GM23338 (cell line): ENCODE results near the gene MINPP1. TPM values are rescaled to one million over a fixed set of nuclear protein-coding genes. Genes with fewer than 3 reads are reported as not detected.

ENCODE experiments used
- ATAC-seq: fragments of 200-7000 bp; cut with Tn5 transposase; 3 replicates; pipeline ENCODE4 v1.9.1; 2020
- DNase-seq: peaks from one replicate; pipeline ENCODE4 v3.0.0-alpha.2; 2015; ENCODE audit warnings: low spot score
- H2AFZ ChIP-seq: fragments of 200-600 bp; sonication (generic); 2 replicates; pipeline ENCODE4 v1.8.0; 2016; ENCODE audit warnings: antibody characterized with exemption, mild to moderate bottlenecking, moderate library complexity
- H3F3A ChIP-seq: fragments of 200-600 bp; sonication (generic); replicated peaks from 2 replicates; pipeline ENCODE4 v1.8.0; 2017; ENCODE audit warnings: antibody characterized with exemption, mixed run types, low read depth
- H3K27ac ChIP-seq: fragments of 200-600 bp; sonication (generic); 2 replicates; pipeline ENCODE4 v1.6.1; 2016; ENCODE audit warnings: low read depth
- H3K27me3 ChIP-seq: fragments of 200-600 bp; sonication (generic); 2 replicates; pipeline ENCODE4 v1.8.0; 2016; ENCODE audit warnings: mild to moderate bottlenecking, mixed run types, moderate library complexity; ENCODE audit not compliant: insufficient read depth
- H3K36me3 ChIP-seq: fragments of 200-600 bp; sonication (generic); 2 replicates; pipeline ENCODE4 v1.8.0; 2016; ENCODE audit warnings: mild to moderate bottlenecking; ENCODE audit not compliant: insufficient read depth
- H3K4me1 ChIP-seq: fragments of 200-600 bp; sonication (generic); 2 replicates; pipeline ENCODE4 v1.8.0; 2016; ENCODE audit warnings: mild to moderate bottlenecking, moderate library complexity; ENCODE audit not compliant: insufficient read depth
- H3K4me2 ChIP-seq: fragments of 200-600 bp; sonication (generic); 2 replicates; pipeline ENCODE4 v1.7.1; 2017; ENCODE audit warnings: mixed run types
- H3K4me3 ChIP-seq: fragments of 200-600 bp; sonication (generic); 2 replicates; pipeline ENCODE4 v1.6.1; 2016; ENCODE audit warnings: mixed run types
- H3K79me2 ChIP-seq: fragments of 200-600 bp; sonication (generic); replicated peaks from 2 replicates; pipeline ENCODE4 v1.8.0; 2017; ENCODE audit warnings: mild to moderate bottlenecking; ENCODE audit not compliant: insufficient read depth
- H3K9me2 ChIP-seq: fragments of 200-600 bp; sonication (generic); 2 replicates; pipeline ENCODE4 v1.8.0; 2017; ENCODE audit not compliant: insufficient read depth
- H4K20me1 ChIP-seq: fragments of 200-600 bp; sonication (generic); replicated peaks from 2 replicates; pipeline ENCODE4 v1.8.0; 2017; ENCODE audit warnings: mild to moderate bottlenecking; ENCODE audit not compliant: insufficient read depth
- H3K27ac Mint-ChIP-seq: 2 replicates; pipeline ENCODE4 v1.8.0; 2020; ENCODE audit warnings: inconsistent platforms, mild to moderate bottlenecking, moderate library complexity, mixed read lengths
- H3K27me3 Mint-ChIP-seq: 3 replicates; pipeline ENCODE4 v1.8.0; 2022; ENCODE audit warnings: low read depth, mild to moderate bottlenecking, moderate library complexity, mixed read lengths, inconsistent platforms; ENCODE audit not compliant: insufficient read depth, poor library complexity
- H3K36me3 Mint-ChIP-seq: 3 replicates; pipeline ENCODE4 v1.8.0; 2021; ENCODE audit warnings: low read depth, mild to moderate bottlenecking, inconsistent platforms, moderate library complexity, mixed read lengths
- H3K4me1 Mint-ChIP-seq: 3 replicates; pipeline ENCODE4 v1.8.0; 2020; ENCODE audit warnings: mild to moderate bottlenecking, inconsistent platforms, mixed read lengths
- H3K4me3 Mint-ChIP-seq: 3 replicates; pipeline ENCODE4 v1.8.0; 2021; ENCODE audit warnings: moderate library complexity, mild to moderate bottlenecking, inconsistent platforms, mixed read lengths
- H3K9me3 Mint-ChIP-seq: 3 replicates; pipeline ENCODE4 v1.8.0; 2020; ENCODE audit warnings: moderate library complexity, mild to moderate bottlenecking, inconsistent platforms, mixed read lengths
- CREB1 ChIP-seq: fragments of 250-450 bp; sonication (Bioruptor Pico); IDR thresholded peaks from 2 replicates; pipeline ENCODE4 v1.5.0; 2020; ENCODE audit warnings: low read depth, mild to moderate bottlenecking, moderate library complexity
- CTCF ChIP-seq, 2 experiments: fragments of 200-600 bp in 1 of 2; sonication (generic) in 1 of 2; conservative IDR thresholded peaks; 2 replicates each; pipeline versions ENCODE4 v1.5.1 to v1.6.1; 2016 to 2017; ENCODE audit warnings: antibody characterized with exemption in 2 of 2, low read depth in 2 of 2, mild to moderate bottlenecking in 2 of 2, moderate library complexity in 1 of 2
- ETS1 ChIP-seq: IDR thresholded peaks from 2 replicates; pipeline ENCODE4 v1.6.1; 2016; ENCODE audit warnings: antibody characterized with exemption
- EZH2 ChIP-seq: fragments of 200-600 bp; sonication (generic); IDR thresholded peaks from one replicate; pipeline ENCODE4 v1.8.0; 2017; ENCODE audit warnings: antibody characterized with exemption, mild to moderate bottlenecking, low read depth; ENCODE audit not compliant: unreplicated experiment
- EZH2phosphoT487 ChIP-seq: fragments of 200-600 bp; sonication (generic); IDR thresholded peaks from one replicate; pipeline ENCODE4 v1.8.1; 2018; ENCODE audit warnings: antibody characterized with exemption; ENCODE audit not compliant: unreplicated experiment
- JUNB ChIP-seq: IDR thresholded peaks from one replicate; pipeline ENCODE4 v1.6.1; 2016; ENCODE audit warnings: antibody characterized with exemption; ENCODE audit not compliant: unreplicated experiment
- NANOG ChIP-seq: IDR thresholded peaks from 2 replicates; pipeline ENCODE4 v1.6.1; 2016; ENCODE audit warnings: antibody characterized with exemption, borderline replicate concordance
- POLR2AphosphoS5 ChIP-seq: IDR thresholded peaks from 2 replicates; pipeline ENCODE4 v1.6.1; 2016; ENCODE audit warnings: antibody characterized with exemption, low read depth
- REST ChIP-seq: IDR thresholded peaks from one replicate; pipeline ENCODE4 v1.6.1; 2018; ENCODE audit warnings: antibody characterized with exemption; ENCODE audit not compliant: unreplicated experiment
- STAT1 ChIP-seq: IDR thresholded peaks from one replicate; pipeline ENCODE4 v1.6.1; 2016; ENCODE audit warnings: antibody characterized with exemption; ENCODE audit not compliant: unreplicated experiment
- ZNF114 ChIP-seq: fragments of 250-450 bp; sonication (Bioruptor Pico); IDR thresholded peaks from 2 replicates; pipeline ENCODE4 v1.5.0; 2020; ENCODE audit warnings: mild to moderate bottlenecking, moderate library complexity
- ZNF331 ChIP-seq: fragments of 250-450 bp; sonication (Bioruptor Pico); IDR thresholded peaks from 2 replicates; pipeline ENCODE4 v1.5.0; 2020; ENCODE audit warnings: low read depth, mild to moderate bottlenecking, moderate library complexity
- ZNF462 ChIP-seq: fragments of 250-450 bp; sonication (Bioruptor Pico); IDR thresholded peaks from 2 replicates; pipeline ENCODE4 v1.5.0; 2020; ENCODE audit warnings: mild to moderate bottlenecking, moderate library complexity
- polyA plus RNA-seq: library from polyadenylated mRNA; unstranded; fragments of >200 nt; fragmentation: Nextera tagmentation; extraction: Ambion mirVana; gene quantifications from 2 replicates; pipeline ENCODE4 v1.2.1, GENCODE V29; 2016
- total RNA-seq: library from RNA; depleted of rRNA; stranded (reverse); fragments of >200 nt; shearing (Covaris generic); gene quantifications from 2 replicates; pipeline ENCODE4 v1.2.3, GENCODE V29; 2014

The MINPP1 gene
- total and polyA plus RNA-seq, 2 experiments from 2014 or later: 27.0 to 39.3 TPM

GRCh38 chr10:87596351-87596750 is 91.7 kb downstream of the MINPP1 start:
- Mint-ChIP-seq H3K27ac (no peak overlapping the region), H3K36me3 (no peaks in the 10 kb centered on the region), H3K4me1 (no peaks in the 10 kb centered on the region), H3K27me3 (no peaks in the 10 kb centered on the region), H3K9me3 (no peaks in the 10 kb centered on the region), H3K4me3 (no peak overlapping the region)
- H2AFZ ChIP-seq: peak overlapping the region; percentile 86
- ATAC-seq (no peak), DNase-seq (no peak)
- TF ChIP-seq ZNF114 (no peak), CREB1 (CRISPR knock-in tag) (no peak), NANOG (no peak), JUNB (no peak), ZNF462 (CRISPR knock-in tag) (no peak), POLR2AphosphoS5 (no peak), EZH2 (no peak), STAT1 (no peak), CTCF (conservative IDR thresholded peaks at IDR 0.05; ENCODE audit: low read depth in 2 of 2) (no peak), REST (no peak), ETS1 (no peak), EZH2phosphoT487 (no peak), ZNF331 (CRISPR knock-in tag) (no peak)
- H3F3A ChIP-seq: no peaks in the 10 kb centered on the region
- peaks cover 12% of the 10 kb centered on the region for H3K9me2 ChIP-seq
- no peak overlapping the region for H3K4me2 ChIP-seq
- H3K4me3 ChIP-seq: no peak overlapping the region
- no peaks in the 10 kb centered on the region for H3K79me2 ChIP-seq
- no peaks in the 10 kb centered on the region for H3K36me3 ChIP-seq
- no peaks in the 10 kb centered on the region for H3K4me1 ChIP-seq
- no peaks in the 10 kb centered on the region for H4K20me1 ChIP-seq
- no peaks in the 10 kb centered on the region for H3K27me3 ChIP-seq
- no peak overlapping the region for H3K27ac ChIP-seq
